H1 (cell line): ENCODE measurements around the gene SAP30. TPM values are rescaled to one million over a fixed set of nuclear protein-coding genes. Genes with fewer than 3 reads are reported as not detected.

Experiments used
- polyA plus RNA-seq, 7 experiments: library from polyadenylated mRNA; depleted of rRNA in 3 of 7; stranded (reverse) in 5 of 7; unstranded in 2 of 7; fragments of >200 nt in 5 of 7; fragments of 200-250 nt in 2 of 7; gene quantifications; 1 replicate in 5 of 7; 2 replicates in 1 of 7; 4 replicates in 1 of 7; pipeline versions ENCODE4 v1.2.1 to v1.2.3, GENCODE V29; 2011 to 2013; ENCODE audit warnings: missing spikeins in 2 of 7, mixed read lengths in 2 of 7
- total RNA-seq: library from RNA; stranded (reverse); fragmentation: NEBNext Ultra II Directional; extraction: Animal tissue kit (Norgen Biotek cat#: 25700); gene quantifications from 2 replicates; pipeline ENCODE4 v1.2.1, GENCODE V29; 2021
- TF ChIP-seq, protein P1 (sequence below): IDR thresholded peaks from 2 replicates; pipeline ENCODE4 v1.6.1; 2012; ENCODE audit warnings: low read length, inconsistent platforms
- TF ChIP-seq, protein P2 (sequence below): fragments of 300-600 bp; sonication (generic); IDR thresholded peaks from 2 replicates; pipeline ENCODE4 v1.7.1; 2012; ENCODE audit warnings: low read length, moderate library complexity, mild to moderate bottlenecking, inconsistent platforms; ENCODE audit not compliant: insufficient replicate concordance

SAP30 gene
- total and polyA plus RNA-seq, 2 of the 8 experiments (the other 6 are each of a cell fraction or from before 2014, with no cell fraction given) = 7.7 to 21.1 TPM

DNA sequence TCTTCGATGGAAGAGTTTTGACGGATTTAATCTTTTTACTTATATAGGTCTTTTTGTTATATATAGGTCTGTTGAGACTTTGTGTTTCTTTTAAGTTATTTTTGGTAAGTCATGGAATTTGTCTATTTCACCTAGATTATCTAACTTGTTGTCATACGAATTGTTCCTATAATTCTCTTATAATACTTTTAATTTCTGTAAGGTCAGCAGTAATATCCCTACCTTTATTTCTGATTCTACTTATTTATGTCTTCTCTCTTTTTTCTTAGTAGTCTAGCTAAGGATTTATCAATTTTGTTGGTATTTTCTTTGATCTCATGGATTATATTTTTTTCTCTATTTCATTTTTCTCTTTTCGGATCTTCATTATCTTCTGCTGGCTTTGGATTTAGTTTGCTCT is 11.6 kb downstream of the SAP30 start (continued):
- TF ChIP-seq, protein P1, sequence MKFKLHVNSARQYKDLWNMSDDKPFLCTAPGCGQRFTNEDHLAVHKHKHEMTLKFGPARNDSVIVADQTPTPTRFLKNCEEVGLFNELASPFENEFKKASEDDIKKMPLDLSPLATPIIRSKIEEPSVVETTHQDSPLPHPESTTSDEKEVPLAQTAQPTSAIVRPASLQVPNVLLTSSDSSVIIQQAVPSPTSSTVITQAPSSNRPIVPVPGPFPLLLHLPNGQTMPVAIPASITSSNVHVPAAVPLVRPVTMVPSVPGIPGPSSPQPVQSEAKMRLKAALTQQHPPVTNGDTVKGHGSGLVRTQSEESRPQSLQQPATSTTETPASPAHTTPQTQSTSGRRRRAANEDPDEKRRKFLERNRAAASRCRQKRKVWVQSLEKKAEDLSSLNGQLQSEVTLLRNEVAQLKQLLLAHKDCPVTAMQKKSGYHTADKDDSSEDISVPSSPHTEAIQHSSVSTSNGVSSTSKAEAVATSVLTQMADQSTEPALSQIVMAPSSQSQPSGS = no peak
- TF ChIP-seq, protein P2, sequence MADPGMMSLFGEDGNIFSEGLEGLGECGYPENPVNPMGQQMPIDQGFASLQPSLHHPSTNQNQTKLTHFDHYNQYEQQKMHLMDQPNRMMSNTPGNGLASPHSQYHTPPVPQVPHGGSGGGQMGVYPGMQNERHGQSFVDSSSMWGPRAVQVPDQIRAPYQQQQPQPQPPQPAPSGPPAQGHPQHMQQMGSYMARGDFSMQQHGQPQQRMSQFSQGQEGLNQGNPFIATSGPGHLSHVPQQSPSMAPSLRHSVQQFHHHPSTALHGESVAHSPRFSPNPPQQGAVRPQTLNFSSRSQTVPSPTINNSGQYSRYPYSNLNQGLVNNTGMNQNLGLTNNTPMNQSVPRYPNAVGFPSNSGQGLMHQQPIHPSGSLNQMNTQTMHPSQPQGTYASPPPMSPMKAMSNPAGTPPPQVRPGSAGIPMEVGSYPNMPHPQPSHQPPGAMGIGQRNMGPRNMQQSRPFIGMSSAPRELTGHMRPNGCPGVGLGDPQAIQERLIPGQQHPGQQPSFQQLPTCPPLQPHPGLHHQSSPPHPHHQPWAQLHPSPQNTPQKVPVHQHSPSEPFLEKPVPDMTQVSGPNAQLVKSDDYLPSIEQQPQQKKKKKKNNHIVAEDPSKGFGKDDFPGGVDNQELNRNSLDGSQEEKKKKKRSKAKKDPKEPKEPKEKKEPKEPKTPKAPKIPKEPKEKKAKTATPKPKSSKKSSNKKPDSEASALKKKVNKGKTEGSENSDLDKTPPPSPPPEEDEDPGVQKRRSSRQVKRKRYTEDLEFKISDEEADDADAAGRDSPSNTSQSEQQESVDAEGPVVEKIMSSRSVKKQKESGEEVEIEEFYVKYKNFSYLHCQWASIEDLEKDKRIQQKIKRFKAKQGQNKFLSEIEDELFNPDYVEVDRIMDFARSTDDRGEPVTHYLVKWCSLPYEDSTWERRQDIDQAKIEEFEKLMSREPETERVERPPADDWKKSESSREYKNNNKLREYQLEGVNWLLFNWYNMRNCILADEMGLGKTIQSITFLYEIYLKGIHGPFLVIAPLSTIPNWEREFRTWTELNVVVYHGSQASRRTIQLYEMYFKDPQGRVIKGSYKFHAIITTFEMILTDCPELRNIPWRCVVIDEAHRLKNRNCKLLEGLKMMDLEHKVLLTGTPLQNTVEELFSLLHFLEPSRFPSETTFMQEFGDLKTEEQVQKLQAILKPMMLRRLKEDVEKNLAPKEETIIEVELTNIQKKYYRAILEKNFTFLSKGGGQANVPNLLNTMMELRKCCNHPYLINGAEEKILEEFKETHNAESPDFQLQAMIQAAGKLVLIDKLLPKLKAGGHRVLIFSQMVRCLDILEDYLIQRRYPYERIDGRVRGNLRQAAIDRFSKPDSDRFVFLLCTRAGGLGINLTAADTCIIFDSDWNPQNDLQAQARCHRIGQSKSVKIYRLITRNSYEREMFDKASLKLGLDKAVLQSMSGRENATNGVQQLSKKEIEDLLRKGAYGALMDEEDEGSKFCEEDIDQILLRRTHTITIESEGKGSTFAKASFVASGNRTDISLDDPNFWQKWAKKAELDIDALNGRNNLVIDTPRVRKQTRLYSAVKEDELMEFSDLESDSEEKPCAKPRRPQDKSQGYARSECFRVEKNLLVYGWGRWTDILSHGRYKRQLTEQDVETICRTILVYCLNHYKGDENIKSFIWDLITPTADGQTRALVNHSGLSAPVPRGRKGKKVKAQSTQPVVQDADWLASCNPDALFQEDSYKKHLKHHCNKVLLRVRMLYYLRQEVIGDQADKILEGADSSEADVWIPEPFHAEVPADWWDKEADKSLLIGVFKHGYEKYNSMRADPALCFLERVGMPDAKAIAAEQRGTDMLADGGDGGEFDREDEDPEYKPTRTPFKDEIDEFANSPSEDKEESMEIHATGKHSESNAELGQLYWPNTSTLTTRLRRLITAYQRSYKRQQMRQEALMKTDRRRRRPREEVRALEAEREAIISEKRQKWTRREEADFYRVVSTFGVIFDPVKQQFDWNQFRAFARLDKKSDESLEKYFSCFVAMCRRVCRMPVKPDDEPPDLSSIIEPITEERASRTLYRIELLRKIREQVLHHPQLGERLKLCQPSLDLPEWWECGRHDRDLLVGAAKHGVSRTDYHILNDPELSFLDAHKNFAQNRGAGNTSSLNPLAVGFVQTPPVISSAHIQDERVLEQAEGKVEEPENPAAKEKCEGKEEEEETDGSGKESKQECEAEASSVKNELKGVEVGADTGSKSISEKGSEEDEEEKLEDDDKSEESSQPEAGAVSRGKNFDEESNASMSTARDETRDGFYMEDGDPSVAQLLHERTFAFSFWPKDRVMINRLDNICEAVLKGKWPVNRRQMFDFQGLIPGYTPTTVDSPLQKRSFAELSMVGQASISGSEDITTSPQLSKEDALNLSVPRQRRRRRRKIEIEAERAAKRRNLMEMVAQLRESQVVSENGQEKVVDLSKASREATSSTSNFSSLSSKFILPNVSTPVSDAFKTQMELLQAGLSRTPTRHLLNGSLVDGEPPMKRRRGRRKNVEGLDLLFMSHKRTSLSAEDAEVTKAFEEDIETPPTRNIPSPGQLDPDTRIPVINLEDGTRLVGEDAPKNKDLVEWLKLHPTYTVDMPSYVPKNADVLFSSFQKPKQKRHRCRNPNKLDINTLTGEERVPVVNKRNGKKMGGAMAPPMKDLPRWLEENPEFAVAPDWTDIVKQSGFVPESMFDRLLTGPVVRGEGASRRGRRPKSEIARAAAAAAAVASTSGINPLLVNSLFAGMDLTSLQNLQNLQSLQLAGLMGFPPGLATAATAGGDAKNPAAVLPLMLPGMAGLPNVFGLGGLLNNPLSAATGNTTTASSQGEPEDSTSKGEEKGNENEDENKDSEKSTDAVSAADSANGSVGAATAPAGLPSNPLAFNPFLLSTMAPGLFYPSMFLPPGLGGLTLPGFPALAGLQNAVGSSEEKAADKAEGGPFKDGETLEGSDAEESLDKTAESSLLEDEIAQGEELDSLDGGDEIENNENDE = no peak
